LNCAP (cell line): ENCODE measurements around the gene BCAS3.

Experiments used
- TF ChIP-seq, protein P1 (sequence below): fragments of 450-650 bp; IDR thresholded peaks from 2 replicates; pipeline ENCODE4 v1.5.1; 2017; ENCODE audit warnings: mild to moderate bottlenecking

Gene BCAS3

DNA sequence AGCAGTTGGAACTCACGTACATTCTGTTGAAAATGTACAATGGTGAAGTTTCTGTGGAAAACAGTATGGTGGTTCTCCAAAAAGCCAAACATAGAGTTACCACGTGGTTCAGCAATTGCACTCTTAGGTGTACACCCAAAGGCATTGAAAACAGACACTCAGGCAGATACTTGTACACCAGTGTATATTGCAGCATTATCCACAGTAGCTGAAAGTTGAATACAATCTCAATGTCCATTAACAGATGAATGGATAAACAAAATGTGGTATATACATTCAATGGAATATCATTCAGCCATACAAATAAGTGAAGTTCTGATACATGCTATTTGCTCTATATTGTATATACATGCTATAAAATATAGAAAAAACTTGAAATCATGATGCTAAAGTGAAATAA lies 745.2 kb downstream of the BCAS3 start:
- TF ChIP-seq, protein P1, sequence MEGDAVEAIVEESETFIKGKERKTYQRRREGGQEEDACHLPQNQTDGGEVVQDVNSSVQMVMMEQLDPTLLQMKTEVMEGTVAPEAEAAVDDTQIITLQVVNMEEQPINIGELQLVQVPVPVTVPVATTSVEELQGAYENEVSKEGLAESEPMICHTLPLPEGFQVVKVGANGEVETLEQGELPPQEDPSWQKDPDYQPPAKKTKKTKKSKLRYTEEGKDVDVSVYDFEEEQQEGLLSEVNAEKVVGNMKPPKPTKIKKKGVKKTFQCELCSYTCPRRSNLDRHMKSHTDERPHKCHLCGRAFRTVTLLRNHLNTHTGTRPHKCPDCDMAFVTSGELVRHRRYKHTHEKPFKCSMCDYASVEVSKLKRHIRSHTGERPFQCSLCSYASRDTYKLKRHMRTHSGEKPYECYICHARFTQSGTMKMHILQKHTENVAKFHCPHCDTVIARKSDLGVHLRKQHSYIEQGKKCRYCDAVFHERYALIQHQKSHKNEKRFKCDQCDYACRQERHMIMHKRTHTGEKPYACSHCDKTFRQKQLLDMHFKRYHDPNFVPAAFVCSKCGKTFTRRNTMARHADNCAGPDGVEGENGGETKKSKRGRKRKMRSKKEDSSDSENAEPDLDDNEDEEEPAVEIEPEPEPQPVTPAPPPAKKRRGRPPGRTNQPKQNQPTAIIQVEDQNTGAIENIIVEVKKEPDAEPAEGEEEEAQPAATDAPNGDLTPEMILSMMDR, result no peak

DNA sequence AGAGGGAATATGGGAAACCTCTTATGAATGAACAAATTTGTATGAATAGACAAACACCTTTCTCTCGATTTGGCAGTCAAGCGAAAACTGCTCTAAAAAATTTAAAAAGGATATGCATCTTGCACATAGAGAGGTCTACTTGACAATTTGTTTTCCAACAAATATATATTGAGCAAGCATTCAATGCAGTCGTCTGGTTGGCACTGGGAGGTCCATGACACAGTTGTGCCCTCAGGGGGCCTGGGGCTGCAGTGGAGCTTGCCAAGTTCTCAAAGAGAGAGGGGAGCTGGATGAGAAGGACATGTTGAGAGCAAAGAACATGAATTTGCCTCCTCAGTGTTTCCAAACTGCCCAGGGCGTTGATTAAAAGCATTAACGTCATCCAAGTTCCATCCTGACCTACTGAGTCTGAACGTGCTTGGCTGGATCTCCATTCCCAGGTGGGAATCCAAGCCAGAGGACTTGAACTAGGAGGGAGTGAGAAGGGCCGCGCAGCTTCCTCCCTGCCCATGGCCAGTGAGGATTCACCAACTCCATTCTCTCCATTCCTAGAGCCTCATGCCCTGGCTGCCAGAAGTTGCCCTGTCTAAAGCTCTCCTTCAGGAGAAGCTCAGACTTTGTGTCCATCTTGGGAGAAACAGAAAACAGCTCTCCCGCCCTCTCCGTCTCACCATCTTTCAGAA lies 746.5 kb downstream of the BCAS3 start:
- TF ChIP-seq, protein P1, result no peak

DNA sequence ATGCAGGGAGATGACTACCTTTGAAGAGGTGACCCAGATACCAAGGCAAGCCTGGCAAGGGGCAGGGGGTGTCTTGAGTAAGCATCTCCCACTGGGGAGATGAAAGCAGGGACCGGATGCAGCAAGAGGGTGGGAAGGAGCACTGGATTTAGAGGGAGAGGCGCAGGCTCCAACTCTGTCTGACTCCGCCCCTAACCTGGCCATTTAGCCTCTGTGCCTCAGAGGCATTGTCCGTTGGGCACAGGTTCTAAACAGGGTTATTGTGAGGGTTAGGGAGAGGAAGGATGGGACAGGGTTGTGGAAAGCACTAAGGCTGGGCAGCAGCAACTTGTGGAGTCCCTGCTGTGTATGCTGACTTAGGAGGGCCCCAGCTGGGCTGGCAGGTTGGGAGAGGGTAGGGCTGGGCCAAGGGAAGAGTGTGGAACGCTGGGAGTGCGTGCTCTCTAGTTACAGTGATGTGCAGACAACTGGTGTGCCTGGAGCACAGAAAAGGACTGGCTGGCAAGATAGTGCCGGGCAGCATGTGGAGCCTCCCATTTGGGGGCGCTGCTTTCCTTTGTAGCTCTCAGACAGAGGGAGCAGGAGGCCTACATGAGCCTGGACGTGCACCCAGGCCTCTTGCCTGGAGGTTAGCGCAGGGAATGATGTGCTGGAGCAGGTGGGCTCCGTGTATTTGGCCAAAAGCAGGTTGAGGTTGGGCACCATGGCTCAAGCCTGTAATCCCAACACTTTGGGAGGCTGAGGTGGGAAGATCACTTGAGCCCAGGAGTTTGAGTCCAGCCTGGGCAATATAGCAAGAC lies 748.2 kb downstream of the BCAS3 start:
- TF ChIP-seq, protein P1, result no peak

DNA sequence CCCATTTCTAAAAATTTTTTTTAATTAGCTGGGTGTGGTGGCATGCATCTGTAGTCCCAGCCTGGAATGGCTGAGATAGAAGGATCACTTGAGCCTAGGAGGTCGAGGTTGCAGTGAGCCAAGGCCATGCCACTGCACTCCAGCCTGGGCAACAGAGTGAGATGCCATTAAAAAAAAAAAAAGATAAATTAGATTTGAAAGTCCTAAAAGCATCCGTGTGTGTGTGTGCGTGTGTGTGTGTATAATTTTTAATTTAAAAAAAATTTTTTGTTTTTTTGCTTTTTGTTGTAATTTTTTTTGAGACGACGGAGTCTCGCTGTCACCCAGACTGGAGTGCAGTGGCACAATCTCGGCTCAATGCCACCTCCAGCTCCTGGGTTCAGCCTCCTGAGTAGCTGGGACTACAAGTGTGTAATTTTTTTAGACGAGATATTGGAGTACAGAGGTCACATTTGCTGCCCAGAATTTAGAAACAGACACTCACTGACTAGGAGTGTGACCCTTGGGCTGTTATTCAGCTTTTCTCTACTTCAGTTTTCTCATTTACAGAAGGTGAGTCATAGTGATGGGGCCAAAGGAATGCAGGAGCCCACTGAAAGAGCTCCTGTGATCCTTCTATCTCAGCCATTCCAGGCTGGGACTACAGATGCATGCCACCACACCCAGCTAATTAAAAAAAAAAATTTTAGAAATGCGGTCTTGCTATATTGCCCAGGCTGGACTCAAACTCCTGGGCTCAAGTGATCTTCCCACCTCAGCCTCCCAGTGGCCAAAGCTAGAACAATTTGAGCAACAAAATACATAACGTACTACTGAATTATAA lies 749.0 kb downstream of the BCAS3 start:
- TF ChIP-seq, protein P1, result no peak

DNA sequence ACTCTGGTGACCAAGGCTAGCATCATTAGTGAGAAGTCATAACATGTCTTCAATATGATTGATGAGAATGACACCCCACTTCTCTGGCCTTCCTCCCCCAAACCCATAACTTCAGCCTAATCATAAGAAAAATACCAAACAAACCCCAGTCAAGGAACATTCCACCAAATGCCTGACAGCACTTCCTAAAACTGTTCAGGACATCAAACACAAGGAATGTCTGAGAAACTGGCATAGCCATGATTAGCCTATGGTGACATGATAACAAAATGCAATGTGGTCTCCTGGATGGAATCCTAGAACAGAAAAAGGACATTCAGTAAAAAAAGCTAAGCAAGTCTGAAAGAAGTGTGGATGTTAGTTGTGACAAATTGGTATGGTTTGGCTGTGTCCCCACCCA lies 749.9 kb downstream of the BCAS3 start:
- TF ChIP-seq, protein P1, result no peak

DNA sequence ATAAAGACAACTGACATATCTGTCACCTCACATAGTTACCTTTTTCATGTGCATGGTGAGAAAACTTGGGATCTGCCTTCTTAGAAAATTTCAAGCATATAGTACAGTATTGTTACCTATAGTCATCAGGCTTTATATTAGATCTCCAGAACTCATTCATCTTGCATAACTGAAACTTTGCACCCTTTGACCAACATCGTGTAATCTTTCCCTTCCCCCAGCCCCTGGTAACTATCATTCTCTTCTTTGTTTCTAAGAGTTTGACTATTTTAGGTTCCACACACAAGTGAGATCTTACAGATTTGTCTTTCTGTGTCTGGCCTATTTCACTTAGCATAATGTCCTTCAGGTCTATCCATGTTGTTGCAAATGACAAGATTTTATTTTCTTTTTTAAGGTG lies 751.6 kb downstream of the BCAS3 start:
- TF ChIP-seq, protein P1, result no peak

DNA sequence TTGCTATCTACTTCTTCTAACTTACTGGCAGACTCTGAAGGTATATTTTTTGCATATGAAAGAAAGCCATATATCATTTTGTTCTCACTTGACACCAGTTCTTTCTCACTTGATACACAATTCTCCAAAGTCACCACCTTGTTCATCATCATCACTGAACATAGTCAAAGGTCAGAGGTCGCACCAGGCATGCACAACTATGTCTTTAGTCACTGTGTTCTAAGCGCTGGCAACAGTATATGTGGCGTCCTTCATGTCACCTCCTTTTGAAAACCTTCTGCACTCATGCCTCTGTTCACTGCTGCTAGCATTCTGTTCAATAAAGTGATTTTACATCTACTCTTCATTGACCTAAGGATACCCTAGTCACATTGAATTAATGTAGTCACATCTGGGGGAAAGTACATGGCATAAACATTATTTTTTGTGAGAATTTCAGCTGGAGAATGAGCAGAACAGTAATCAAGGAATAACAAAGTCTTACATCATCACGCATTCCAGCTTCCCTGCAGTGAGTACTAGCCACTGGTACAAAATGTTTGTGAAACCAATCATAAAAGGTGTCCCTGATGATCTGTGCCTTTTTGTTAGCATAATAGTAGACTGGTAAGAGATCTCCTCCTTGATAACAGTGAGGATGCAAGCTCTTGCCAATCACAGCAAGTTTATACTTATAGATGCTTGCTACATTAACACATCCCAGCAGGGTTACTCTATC lies 754.1 kb downstream of the BCAS3 start:
- TF ChIP-seq, protein P1, result no peak
